Peyer's patch (tissue), 4 donors: ENCODE data around the gene USP4. TPM values are rescaled to one million over a fixed set of nuclear protein-coding genes. Genes with fewer than 3 reads are reported as not detected.
A peak's percentile ranks its signal among the peaks of the same experiment; 100 is the strongest.
"Not testable (repeated sequence)": the region's sequence is repeated elsewhere in the genome, so short reads cannot be mapped to it uniquely, and the experiment has no call there.

Experiments
- DNase-seq, 3 donors: peaks; one replicate each; pipeline ENCODE4 v3.0.0-alpha.2; 2017 to 2019
- H3K27ac ChIP-seq, 4 donors: fragments of 200-600 bp; sonication (generic); one replicate each; pipeline ENCODE4 v1.5.1; 2016 to 2019
- H3K27me3 ChIP-seq, 2 donors: fragments of 200-600 bp; sonication (generic); one replicate each; pipeline ENCODE4 v1.5.1; 2019
- H3K36me3 ChIP-seq, 3 donors: fragments of 200-600 bp; sonication (generic); one replicate each; pipeline ENCODE4 v1.5.1; 2016 to 2019
- H3K4me1 ChIP-seq, 4 donors: fragments of 200-600 bp; sonication (generic); one replicate each; pipeline ENCODE4 v1.5.1; 2016 to 2019
- H3K4me3 ChIP-seq, 4 donors: fragments of 200-600 bp; sonication (generic); 1 replicate in 3 of 4; 2 replicates in 1 of 4; pipeline ENCODE4 v1.5.1; 2016 to 2019; ENCODE audit warnings: mild to moderate bottlenecking in 1 of 4
- H3K9me3 ChIP-seq, 4 donors: fragments of 200-600 bp; sonication (generic); one replicate each; pipeline ENCODE4 v1.5.1; 2016 to 2019; ENCODE audit warnings: mild to moderate bottlenecking in 1 of 4
- CTCF ChIP-seq, 6 experiments: fragments of 450-650 bp in 4 of 6; fragments of 200-600 bp in 2 of 6; sonication (generic) in 1 of 6; IDR thresholded peaks; one replicate each; pipeline ENCODE4 v1.5.1; 2017 to 2019; ENCODE audit warnings: antibody characterized with exemption in 6 of 6, mild to moderate bottlenecking in 3 of 6, moderate library complexity in 1 of 6
- POLR2A ChIP-seq, 2 donors: fragments of 450-650 bp; IDR thresholded peaks; one replicate each; pipeline ENCODE4 v1.5.1; 2017; ENCODE audit warnings: antibody characterized with exemption in 2 of 2, mild to moderate bottlenecking in 2 of 2, moderate library complexity in 2 of 2
- total RNA-seq, 4 donors: library from RNA; depleted of rRNA; stranded (reverse); fragments of >200 nt; gene quantifications; one replicate each; pipeline ENCODE4 v1.1.0, GENCODE V29; 2016

Gene USP4
- total RNA-seq, 4 donors from 2014 or later: 26.3 to 106 (median 47.5) TPM

GRCh38 chr3:49351521-49352011 is 11.7 kb upstream of the USP4 start:
- peaks cover 0 to 5% (median 0%) of the 10 kb centered on the region in 4 donors for H3K4me1 ChIP-seq
- DNase-seq: no peak
- no peak overlapping the region for H3K4me3 ChIP-seq
- TF ChIP-seq POLR2A (IDR thresholded peaks at IDR 0.05) (no peak), CTCF (IDR thresholded peaks at IDR 0.05) (no peak)
- H3K36me3 ChIP-seq: no peaks in the 10 kb centered on the region
- H3K27me3 ChIP-seq: no peaks in the 10 kb centered on the region
- no peaks in the 10 kb centered on the region for H3K9me3 ChIP-seq
- peak overlapping the region; percentile 32 to 70 (median 48) for H3K27ac ChIP-seq

- no peak for DNase-seq
Observed at GRCh38 chr3:49349348-49350114, 9.7 kb upstream of the USP4 start.

GRCh38 chr3:49348361-49348760 is 8.5 kb upstream of the USP4 start:
- not testable (repeated sequence) for H3K9me3 ChIP-seq, DNase-seq, H3K27ac ChIP-seq, H3K27me3 ChIP-seq, H3K4me3 ChIP-seq, H3K4me1 ChIP-seq, H3K36me3 ChIP-seq

More at GRCh38 chr3:49349348-49350114, 9.7 kb upstream of the USP4 start:
- Histone ChIP-seq H3K27me3 (no peaks in the 10 kb centered on the region), H3K9me3 (no peaks in the 10 kb centered on the region), H3K27ac (peak overlapping the region in 2 of 4 donors; percentile 29 to 61), H3K36me3 (no peaks in the 10 kb centered on the region), H3K4me1 (peaks cover 0 to 5% (median 0%) of the 10 kb centered on the region in 4 donors), H3K4me3 (no peak overlapping the region)
- no peak for TF ChIP-seq POLR2A (IDR thresholded peaks at IDR 0.05)
- no peak for TF ChIP-seq CTCF (IDR thresholded peaks at IDR 0.05)

GRCh38 chr3:49346797-49347251 is 7.0 kb upstream of the USP4 start:
- peak overlapping the region in 2 of 4 donors; percentile 44 to 65 for H3K27ac ChIP-seq
- no peaks in the 10 kb centered on the region for H3K27me3 ChIP-seq
- DNase-seq: no peak
- no peaks in the 10 kb centered on the region for H3K9me3 ChIP-seq
- H3K36me3 ChIP-seq: no peaks in the 10 kb centered on the region
- no peak overlapping the region for H3K4me3 ChIP-seq
- TF ChIP-seq POLR2A (IDR thresholded peaks at IDR 0.05) (no peak), CTCF (IDR thresholded peaks at IDR 0.05) (no peak)
- H3K4me1 ChIP-seq: peaks cover 0 to 4% (median 2%) of the 10 kb centered on the region in 4 donors

GRCh38 chr3:49343163-49343562 is 3.3 kb upstream of the USP4 start:
- Histone ChIP-seq H3K4me3 (no peak overlapping the region), H3K27ac (peak overlapping the region; percentile 30 to 98 (median 66)), H3K36me3 (no peaks in the 10 kb centered on the region), H3K9me3 (no peaks in the 10 kb centered on the region), H3K4me1 (peaks cover 0 to 18% (median 8%) of the 10 kb centered on the region in 4 donors), H3K27me3 (no peaks in the 10 kb centered on the region)
- no peak for TF ChIP-seq POLR2A (IDR thresholded peaks at IDR 0.05)
- no peak for TF ChIP-seq CTCF (IDR thresholded peaks at IDR 0.05)
- DNase-seq: no peak

- peaks cover 0 to 2% (median 0%) of the 10 kb centered on the region in 3 donors for H3K36me3 ChIP-seq
- DNase-seq: no peak
- H3K9me3 ChIP-seq: no peaks in the 10 kb centered on the region
- H3K27me3 ChIP-seq: no peaks in the 10 kb centered on the region
- no peak overlapping the region for H3K4me3 ChIP-seq
- TF ChIP-seq POLR2A (IDR thresholded peaks at IDR 0.05) (no peak), CTCF (IDR thresholded peaks at IDR 0.05) (no peak)
- H3K4me1 ChIP-seq: peaks cover 0 to 18% (median 8%) of the 10 kb centered on the region in 4 donors
- H3K27ac ChIP-seq: peak overlapping the region; percentile 30 to 98 (median 66)
Observed at GRCh38 chr3:49341996-49342395, 2.1 kb upstream of the USP4 start.
